ENCODE measurements around the gene CLDN9. TPM values are rescaled to one million over a fixed set of nuclear protein-coding genes. Genes with fewer than 3 reads are reported as not detected.

CLDN9 gene
- total and polyA plus RNA-seq, 9 of the 15 experiments (the other 6 are each of a cell fraction or from before 2014, with no cell fraction given) = 0.12 to 0.44 (median 0.22) TPM; not detected in 4

GRCh38 chr16:2983706-2984136, 29.0 kb upstream of the CLDN9 start (continued):
- TF ChIP-seq ZNF407 (IDR thresholded peaks at IDR 0.05; ENCODE audit: low read depth) = no peak
- TF ChIP-seq POLR2H (tag; IDR thresholded peaks at IDR 0.05; ENCODE audit: low read depth) = no peak
- peak in 1 of 2 experiments; percentile 36; a peak in 2 of 4 replicates for TF ChIP-seq RCOR1 (IDR thresholded peaks at IDR 0.05; ENCODE audit: borderline replicate concordance in 1 of 2, low read depth in 2 of 2, low read length in 2 of 2)
- TF ChIP-seq PYGO2 (tag; IDR thresholded peaks at IDR 0.05) = no peak
- TF ChIP-seq ZNF586 (CRISPR knock-in tag; conservative IDR thresholded peaks at IDR 0.05) = no peak
- TF ChIP-seq HNRNPUL1 (IDR thresholded peaks at IDR 0.05; ENCODE audit: low read length) = no peak
- peak; percentile 70; the same call in 1 of the 2 replicates for TF ChIP-seq CBFB (CRISPR knock-in tag; IDR thresholded peaks at IDR 0.05)
- peak; percentile 41; the same call in 1 of the 2 replicates for TF ChIP-seq HCFC1 (IDR thresholded peaks at IDR 0.05; ENCODE audit: low read depth, low read length)
- TF ChIP-seq PATZ1 (CRISPR knock-in tag; IDR thresholded peaks at IDR 0.05; ENCODE audit: borderline replicate concordance) = no peak
- no peak for TF ChIP-seq ETV5 (CRISPR knock-in tag; IDR thresholded peaks at IDR 0.05; ENCODE audit: low read depth)
- TF ChIP-seq ZNF668 (CRISPR knock-in tag; IDR thresholded peaks at IDR 0.05) = no peak
- TF ChIP-seq AFF4 (CRISPR knock-in tag; IDR thresholded peaks at IDR 0.05) = no peak
- no peak for TF ChIP-seq ZKSCAN3 (CRISPR knock-in tag; IDR thresholded peaks at IDR 0.05)
